HEK293T (cell line): ENCODE measurements around the gene MPDU1.

ENCODE experiments used
- BHLHE40 ChIP-seq: fragments of 450-650 bp; IDR thresholded peaks from 2 replicates; pipeline ENCODE4 v1.6.1; 2016; ENCODE audit warnings: mild to moderate bottlenecking, moderate library complexity, borderline replicate concordance
- FOXA1 ChIP-seq: fragments of 450-650 bp; IDR thresholded peaks from 2 replicates; pipeline ENCODE4 v1.6.1; 2016; ENCODE audit warnings: mild to moderate bottlenecking
- L3MBTL2 ChIP-seq: fragments of 450-650 bp; conservative IDR thresholded peaks from 2 replicates; pipeline ENCODE4 v1.6.1; 2016; ENCODE audit warnings: mild to moderate bottlenecking
- SP1 ChIP-seq: fragments of 450-650 bp; IDR thresholded peaks from 2 replicates; pipeline ENCODE4 v1.6.1; 2017
- TARDBP ChIP-seq: fragments of 450-650 bp; IDR thresholded peaks from 2 replicates; pipeline ENCODE4 v1.6.1; 2016

DNA sequence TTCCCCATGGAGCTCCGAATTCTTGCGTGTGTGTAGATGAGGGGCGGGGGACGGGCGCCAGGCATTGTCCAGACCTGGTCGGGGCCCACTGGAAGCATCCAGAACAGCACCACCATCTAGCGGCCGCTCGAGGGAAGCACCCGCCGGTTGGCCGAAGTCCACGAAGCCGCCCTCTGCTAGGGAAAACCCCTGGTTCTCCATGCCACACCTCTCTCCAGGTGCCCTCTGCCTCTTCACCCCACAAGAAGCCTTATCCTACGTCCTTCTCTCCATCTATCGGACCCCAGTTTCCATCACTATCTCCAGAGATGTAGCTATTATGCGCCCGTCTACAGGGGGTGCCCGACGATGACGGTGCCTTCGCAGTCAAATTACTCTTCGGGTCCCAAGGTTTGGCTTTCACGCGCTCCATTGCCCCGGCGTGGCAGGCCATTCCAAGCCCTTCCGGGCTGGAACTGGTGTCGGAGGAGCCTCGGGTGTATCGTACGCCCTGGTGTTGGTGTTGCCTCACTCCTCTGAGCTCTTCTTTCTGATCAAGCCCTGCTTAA, 22.6 kb upstream of the MPDU1 start:
- TF ChIP-seq L3MBTL2 (peak; percentile 69), BHLHE40 (no peak), FOXA1 (no peak), SP1 (no peak), TARDBP (no peak)
